Loucy (cell line): ENCODE measurements around the gene TARM1.
A peak's percentile ranks its signal among the peaks of the same experiment; 100 is the strongest.

Experiments
- H2AFZ ChIP-seq: fragments of 200-600 bp; sonication (generic); 2 replicates; pipeline ENCODE4 v1.6.0; 2016; ENCODE audit warnings: antibody characterized with exemption, mild to moderate bottlenecking, low read length, moderate library complexity
- H3F3A ChIP-seq: fragments of 200-600 bp; 2 replicates; pipeline ENCODE4 v1.6.0; 2016; ENCODE audit warnings: antibody characterized with exemption, low read depth, mild to moderate bottlenecking
- H3K27me3 ChIP-seq: fragments of 200-600 bp; sonication (generic); 2 replicates; pipeline ENCODE4 v1.6.1; 2014; ENCODE audit warnings: low read length, mild to moderate bottlenecking; ENCODE audit not compliant: insufficient read depth, poor library complexity, severe bottlenecking
- H3K36me3 ChIP-seq: fragments of 200-600 bp; sonication (generic); 2 replicates; pipeline ENCODE4 v1.6.1; 2016; ENCODE audit warnings: low read length; ENCODE audit not compliant: insufficient read depth
- H3K4me1 ChIP-seq: fragments of 200-600 bp; sonication (generic); 2 replicates; pipeline ENCODE4 v1.5.1; 2014; ENCODE audit warnings: low read length, mild to moderate bottlenecking; ENCODE audit not compliant: insufficient read depth, poor library complexity, severe bottlenecking
- H3K4me2 ChIP-seq: fragments of 200-600 bp; sonication (generic); 2 replicates; pipeline ENCODE4 v1.6.0; 2014; ENCODE audit warnings: antibody characterized with exemption, low read length, low read depth, mild to moderate bottlenecking; ENCODE audit not compliant: poor library complexity, severe bottlenecking
- H3K4me3 ChIP-seq: fragments of 200-600 bp; sonication (generic); 2 replicates; pipeline ENCODE4 v1.5.1; 2014; ENCODE audit warnings: low read length, mild to moderate bottlenecking, mixed read lengths; ENCODE audit not compliant: poor library complexity, severe bottlenecking
- H3K79me2 ChIP-seq: fragments of 200-600 bp; sonication (generic); 2 replicates; pipeline ENCODE4 v1.6.1; 2014; ENCODE audit warnings: low read length; ENCODE audit not compliant: insufficient read depth
- H3K9ac ChIP-seq: fragments of 200-600 bp; sonication (generic); 2 replicates; pipeline ENCODE4 v1.6.0; 2014; ENCODE audit warnings: mild to moderate bottlenecking, low read depth, low read length, moderate library complexity; ENCODE audit not compliant: poor library complexity, severe bottlenecking
- H3K9me2 ChIP-seq: fragments of 200-600 bp; sonication (generic); replicated peaks from 2 replicates; pipeline ENCODE4 v1.6.1; 2016; ENCODE audit warnings: low read depth, low read length, mixed read lengths
- H3K9me3 ChIP-seq: fragments of 200-600 bp; sonication (generic); 2 replicates; pipeline ENCODE4 v1.6.1; 2014; ENCODE audit warnings: mild to moderate bottlenecking, antibody characterized with exemption, low read length, low read depth; ENCODE audit not compliant: insufficient read depth
- H4K20me1 ChIP-seq: fragments of 200-600 bp; sonication (generic); 2 replicates; pipeline ENCODE4 v1.6.0; 2014; ENCODE audit warnings: antibody characterized with exemption, low read length, mild to moderate bottlenecking; ENCODE audit not compliant: insufficient read depth, poor library complexity, severe bottlenecking
- EZH2phosphoT487 ChIP-seq: fragments of 200-600 bp; IDR thresholded peaks from 2 replicates; pipeline ENCODE4 v1.6.1; 2018; ENCODE audit warnings: antibody characterized with exemption, mild to moderate bottlenecking, moderate library complexity, borderline replicate concordance
- TF ChIP-seq, protein P1 (sequence below): fragments of 200-600 bp; sonication (generic); conservative IDR thresholded peaks from 2 replicates; pipeline ENCODE4 v1.5.1; 2014; ENCODE audit warnings: mild to moderate bottlenecking, antibody characterized with exemption, low read length

The TARM1 gene

DNA sequence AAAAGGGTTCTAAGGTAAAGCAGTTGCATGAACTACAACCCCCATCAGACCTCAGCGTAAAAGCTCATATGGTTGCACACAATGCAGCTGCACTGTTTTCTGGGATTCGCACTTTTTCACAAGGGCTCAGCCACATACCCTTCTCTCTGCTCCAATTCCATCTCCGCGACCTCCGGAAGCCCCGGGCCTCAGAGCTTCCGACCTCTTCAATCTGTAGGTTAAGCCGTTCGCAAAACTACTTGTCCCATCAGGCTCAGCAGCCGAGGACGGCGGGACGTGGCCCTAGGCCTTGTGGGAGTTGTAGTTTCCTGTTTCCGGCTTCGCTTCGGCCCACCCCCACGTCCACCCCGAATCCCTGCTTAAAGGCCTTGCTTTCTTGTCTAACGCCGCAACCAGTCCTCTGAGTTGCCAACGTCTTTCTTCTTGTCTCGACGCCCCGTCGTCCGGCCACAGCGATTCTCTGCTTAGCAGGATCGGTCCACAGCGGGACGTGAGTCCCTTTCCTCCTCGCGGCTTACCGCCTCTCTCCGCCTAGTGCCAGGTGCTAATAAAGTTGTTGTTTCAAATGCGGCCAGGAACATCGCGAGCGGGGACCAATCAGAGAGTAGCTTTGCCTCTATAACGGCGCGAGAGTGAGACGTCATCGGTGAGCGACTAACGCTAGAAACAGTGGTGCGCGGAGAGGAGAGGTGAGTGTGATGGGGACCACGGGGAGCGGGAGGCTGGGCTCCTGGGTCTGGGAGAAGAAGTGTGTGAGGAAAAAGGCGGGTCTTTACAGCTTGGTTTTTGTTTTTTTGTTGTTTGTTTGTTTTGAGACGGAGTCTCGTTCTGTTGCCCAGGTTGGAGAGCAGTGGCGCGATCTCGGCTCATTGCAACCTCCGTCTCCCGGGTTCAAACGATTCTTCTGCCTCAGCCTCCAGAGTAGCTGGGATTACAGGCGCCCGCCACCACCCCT, 34.2 kb upstream of the TARM1 start, which contains the start of the genes PRPF31 and TFPT:
Gene PRPF31 (plus strand): TSS at position 646 of the 955 bp plus-strand sequence. CDS start 2,525 bp downstream, outside the sequence.
Gene TFPT (minus strand): TSS at position 549 of the 955 bp plus-strand sequence. CDS start 388 bp downstream, at position 161.
- peak within 1 kb of the TSS; percentile 78 for H3K4me2 ChIP-seq
- peak within 1 kb of the TSS; percentile 93 for H2AFZ ChIP-seq
- no peaks in the 10 kb centered on the region for H3F3A ChIP-seq
- H3K27me3 ChIP-seq: no peaks in the 10 kb centered on the region
- peaks cover 20% of the 10 kb centered on the region for H3K4me1 ChIP-seq
- H3K9ac ChIP-seq: peak within 1 kb of the TSS; percentile 91
- H3K79me2 ChIP-seq: peaks cover 44% of the 10 kb centered on the region
- TF ChIP-seq, protein P1, sequence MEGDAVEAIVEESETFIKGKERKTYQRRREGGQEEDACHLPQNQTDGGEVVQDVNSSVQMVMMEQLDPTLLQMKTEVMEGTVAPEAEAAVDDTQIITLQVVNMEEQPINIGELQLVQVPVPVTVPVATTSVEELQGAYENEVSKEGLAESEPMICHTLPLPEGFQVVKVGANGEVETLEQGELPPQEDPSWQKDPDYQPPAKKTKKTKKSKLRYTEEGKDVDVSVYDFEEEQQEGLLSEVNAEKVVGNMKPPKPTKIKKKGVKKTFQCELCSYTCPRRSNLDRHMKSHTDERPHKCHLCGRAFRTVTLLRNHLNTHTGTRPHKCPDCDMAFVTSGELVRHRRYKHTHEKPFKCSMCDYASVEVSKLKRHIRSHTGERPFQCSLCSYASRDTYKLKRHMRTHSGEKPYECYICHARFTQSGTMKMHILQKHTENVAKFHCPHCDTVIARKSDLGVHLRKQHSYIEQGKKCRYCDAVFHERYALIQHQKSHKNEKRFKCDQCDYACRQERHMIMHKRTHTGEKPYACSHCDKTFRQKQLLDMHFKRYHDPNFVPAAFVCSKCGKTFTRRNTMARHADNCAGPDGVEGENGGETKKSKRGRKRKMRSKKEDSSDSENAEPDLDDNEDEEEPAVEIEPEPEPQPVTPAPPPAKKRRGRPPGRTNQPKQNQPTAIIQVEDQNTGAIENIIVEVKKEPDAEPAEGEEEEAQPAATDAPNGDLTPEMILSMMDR: no peak
- TF ChIP-seq EZH2phosphoT487: no peak
- peaks cover 4% of the 10 kb centered on the region; the same call in 1 of the 2 replicates for H3K36me3 ChIP-seq
- H3K9me2 ChIP-seq: no peaks in the 10 kb centered on the region
- H3K4me3 ChIP-seq: peak within 1 kb of the TSS; percentile 90
- peaks cover 4% of the 10 kb centered on the region for H4K20me1 ChIP-seq
- H3K9me3 ChIP-seq: no peaks in the 10 kb centered on the region

DNA sequence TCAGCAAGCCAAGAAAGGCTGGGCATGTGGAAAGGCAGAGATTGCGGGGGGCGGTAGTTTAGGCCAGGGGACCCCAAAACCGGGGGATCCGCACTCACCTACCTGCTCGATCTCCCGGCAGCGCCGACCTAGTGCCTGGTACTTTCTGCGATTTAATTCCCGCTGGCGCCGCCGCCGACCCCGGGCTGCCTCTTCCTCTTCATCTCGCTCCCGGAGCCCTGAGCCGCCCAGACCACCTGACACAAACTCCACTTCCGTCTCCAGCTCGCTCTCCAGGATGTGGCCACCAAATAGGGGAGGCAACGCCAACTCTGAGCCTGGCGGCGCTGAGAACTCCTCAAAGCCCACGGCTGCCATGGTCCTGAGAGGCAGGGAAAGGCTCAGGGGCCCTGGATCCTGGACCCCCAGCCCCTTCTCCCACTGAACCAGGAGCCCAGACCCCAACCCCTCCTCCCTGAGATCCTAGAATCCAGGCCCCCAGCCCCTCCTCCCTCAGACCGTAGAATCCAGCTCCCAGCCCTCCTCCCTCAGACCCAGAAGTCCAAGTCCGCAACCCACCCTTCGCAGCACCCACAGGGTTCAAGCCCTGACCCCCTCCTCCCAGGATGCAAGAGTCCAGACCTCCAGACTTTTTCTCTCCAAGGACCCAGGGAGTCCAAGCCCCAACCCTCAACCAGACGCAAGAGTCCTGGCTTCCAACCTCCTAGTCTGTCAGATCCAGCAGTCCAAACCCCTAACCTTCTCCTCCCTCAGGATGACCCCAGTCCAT, 33.4 kb upstream of the TARM1 start:
- TF ChIP-seq, protein P1: no peak
- no peak for TF ChIP-seq EZH2phosphoT487
- Histone ChIP-seq H2AFZ (peak overlapping the region; percentile 93), H4K20me1 (peaks cover 8% of the 10 kb centered on the region), H3K4me2 (peak overlapping the region; percentile 78), H3F3A (no peaks in the 10 kb centered on the region), H3K79me2 (peaks cover 44% of the 10 kb centered on the region), H3K9ac (peak overlapping the region; percentile 91), H3K36me3 (peaks cover 10% of the 10 kb centered on the region; the same call in 1 of the 2 replicates), H3K9me3 (no peaks in the 10 kb centered on the region), H3K4me3 (peak overlapping the region; percentile 90), H3K4me1 (peaks cover 20% of the 10 kb centered on the region), H3K9me2 (no peaks in the 10 kb centered on the region), H3K27me3 (no peaks in the 10 kb centered on the region)

DNA sequence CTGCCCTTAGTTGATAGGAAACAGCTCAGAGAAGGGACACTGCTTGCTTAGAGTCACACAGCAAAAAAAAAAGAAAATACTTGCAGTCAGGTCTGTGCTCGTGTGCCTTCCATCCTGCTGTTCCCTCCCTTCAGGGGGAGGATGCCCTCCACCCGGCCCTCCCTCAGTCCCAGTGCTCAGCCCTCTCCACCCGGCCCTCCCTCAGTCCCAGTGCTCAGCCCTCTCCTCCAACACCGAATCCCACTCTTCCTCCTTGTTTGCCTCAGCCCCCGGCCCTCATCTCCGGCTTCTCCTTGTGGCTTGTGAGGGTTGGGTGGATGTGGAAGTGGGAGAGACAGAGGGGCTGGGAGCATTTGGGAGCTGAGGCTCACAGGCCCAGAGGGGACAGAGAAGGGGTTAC, 28.5 kb upstream of the TARM1 start:
- no peak overlapping the region for H3K4me2 ChIP-seq
- no peak overlapping the region for H3K9ac ChIP-seq
- TF ChIP-seq EZH2phosphoT487: no peak
- TF ChIP-seq, protein P1: no peak
- no peaks in the 10 kb centered on the region for H3K9me2 ChIP-seq
- peaks cover 42% of the 10 kb centered on the region; the same call in 1 of the 2 replicates for H3K36me3 ChIP-seq
- no peaks in the 10 kb centered on the region for H3K9me3 ChIP-seq
- peaks cover 35% of the 10 kb centered on the region for H3K79me2 ChIP-seq
- H3K4me1 ChIP-seq: peaks cover 8% of the 10 kb centered on the region
- H3K4me3 ChIP-seq: no peak overlapping the region
- H2AFZ ChIP-seq: no peak overlapping the region
- no peaks in the 10 kb centered on the region for H3K27me3 ChIP-seq
- H4K20me1 ChIP-seq: peaks cover 8% of the 10 kb centered on the region
- H3F3A ChIP-seq: no peaks in the 10 kb centered on the region
